NCI-H526 (cell line): Measurements from ENCODE around the gene SLC35F3.
"Not testable (repeated sequence)": the region's sequence is repeated elsewhere in the genome, so short reads cannot be mapped to it uniquely, and the experiment has no call there.

Experiments used
- DNase-seq, 2 experiments: peaks; one replicate each; lab custom pipeline; 2025; lab: John Stamatoyannopoulos, UW

SLC35F3 gene

GRCh38 chr1:234188454-234188792 lies 283.9 kb downstream of the SLC35F3 start:
- peak; percentile 82 for DNase-seq

GRCh38 chr1:234197839-234198238 lies 293.4 kb downstream of the SLC35F3 start:
- DNase-seq, result no peak

- DNase-seq, result no peak
Measured at GRCh38 chr1:234199476-234200127, 295.1 kb downstream of the SLC35F3 start.

GRCh38 chr1:234200566-234200965 lies 296.1 kb downstream of the SLC35F3 start:
- DNase-seq, result no peak

GRCh38 chr1:234201600-234201999 lies 297.1 kb downstream of the SLC35F3 start:
- no peak for DNase-seq

DNA sequence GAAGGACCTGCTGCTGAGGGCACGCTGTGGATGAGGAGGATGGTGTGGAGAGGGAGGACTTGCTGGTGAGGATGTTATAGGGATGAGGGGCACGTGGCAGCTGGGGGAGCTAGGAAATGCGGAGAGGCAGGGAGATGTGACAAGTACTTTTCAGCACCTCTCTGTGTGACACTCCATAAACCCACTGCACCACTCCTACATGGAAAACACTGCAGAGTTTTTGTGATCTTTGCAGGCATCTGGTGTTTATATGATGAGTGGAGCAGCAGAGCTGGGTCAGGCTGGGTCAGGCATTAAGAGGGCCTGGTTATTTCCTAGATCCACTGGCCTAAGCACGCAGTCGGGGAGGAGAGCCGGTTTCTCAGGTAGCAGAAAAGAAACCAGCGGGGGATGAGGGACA lies 301.5 kb downstream of the SLC35F3 start:
- no peak for DNase-seq

GRCh38 chr1:234206651-234207284 lies 302.3 kb downstream of the SLC35F3 start:
- DNase-seq, result no peak

DNA sequence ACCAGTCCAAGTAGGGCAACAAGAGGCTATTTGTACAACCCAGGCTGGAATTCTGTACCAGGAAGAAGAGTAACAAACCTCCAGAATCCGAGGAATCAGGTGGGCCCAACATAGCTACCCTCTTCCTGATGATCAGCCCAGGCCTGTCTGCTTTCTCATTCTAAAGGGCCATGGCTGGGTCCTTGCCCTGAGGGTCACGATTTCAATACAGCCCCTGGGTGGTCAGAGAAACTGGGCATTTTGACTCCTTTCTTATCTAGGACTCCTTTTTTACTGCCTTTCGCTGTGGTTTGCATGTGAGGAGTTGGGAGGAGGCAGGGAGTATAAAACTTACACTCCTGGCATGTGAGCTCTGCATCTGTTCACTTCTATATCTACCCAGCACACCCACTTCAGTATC lies 303.9 kb downstream of the SLC35F3 start:
- no peak for DNase-seq

DNA sequence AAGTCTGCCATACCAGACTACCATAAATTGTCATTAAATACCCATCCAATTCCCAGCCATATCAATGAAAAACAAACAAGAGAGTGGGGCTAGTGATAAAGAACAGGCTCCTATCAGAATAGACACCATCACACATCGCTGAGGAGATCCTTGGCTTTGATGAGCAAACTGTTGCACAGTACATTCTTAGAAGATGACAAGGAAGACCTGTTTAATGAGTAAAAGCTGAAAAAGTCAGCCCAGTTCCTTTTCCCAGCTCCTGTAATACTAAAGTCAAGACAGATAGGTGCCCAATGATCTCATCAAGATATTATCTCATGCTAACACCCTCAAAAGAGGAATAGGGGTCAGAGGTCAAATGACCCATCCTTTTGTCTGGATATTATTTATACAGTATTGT lies 304.3 kb downstream of the SLC35F3 start:
- DNase-seq, result no peak

GRCh38 chr1:234210429-234210828 lies 306.0 kb downstream of the SLC35F3 start:
- DNase-seq, result not testable (repeated sequence)

- not testable (repeated sequence) for DNase-seq
Measured at GRCh38 chr1:234211855-234212254, 307.4 kb downstream of the SLC35F3 start.

DNA sequence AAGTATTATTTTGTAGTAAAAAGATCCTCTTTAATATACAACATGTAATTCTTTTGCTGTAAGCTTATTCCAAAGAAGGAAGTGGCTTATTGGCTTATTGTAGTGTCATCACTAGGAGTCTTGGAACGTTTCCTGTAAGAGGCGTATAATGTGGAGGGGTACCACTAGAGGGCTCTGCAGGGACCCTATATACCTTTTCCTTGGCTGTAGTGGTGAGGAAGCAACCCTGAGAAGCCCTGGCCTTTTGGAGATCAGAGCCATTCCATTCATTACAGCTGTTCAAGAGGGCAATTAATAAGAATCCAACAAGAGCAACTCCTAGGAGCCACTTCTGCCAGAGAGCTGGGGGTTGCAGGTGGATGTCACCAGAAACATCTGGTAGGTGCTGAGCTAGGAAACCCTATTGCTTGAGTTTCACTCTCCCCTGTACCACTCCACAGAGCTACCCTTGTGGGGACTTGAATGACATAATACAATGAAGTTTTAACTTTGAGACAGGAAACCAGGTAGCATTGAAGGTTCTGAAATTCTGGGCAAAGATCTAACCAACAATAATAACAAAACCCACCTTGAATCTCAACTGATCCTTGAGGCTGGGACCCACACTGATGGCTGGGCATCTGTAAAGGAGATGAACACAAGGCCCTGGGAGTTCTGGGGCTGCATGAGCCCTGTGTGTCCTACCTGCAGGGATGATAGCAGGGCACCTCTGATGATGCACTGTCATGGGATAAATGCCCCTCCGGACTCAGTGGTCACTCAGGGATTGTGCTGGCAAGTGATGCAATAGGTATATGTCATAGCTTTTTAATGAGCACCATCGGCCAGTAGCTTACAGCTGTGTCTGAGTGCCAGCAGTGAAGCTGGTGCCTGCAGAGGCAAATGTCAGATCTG lies 308.5 kb downstream of the SLC35F3 start:
- peak; percentile 65 to 74 for DNase-seq

- DNase-seq, result no peak
Measured at GRCh38 chr1:234213658-234214128, 309.2 kb downstream of the SLC35F3 start.

DNA sequence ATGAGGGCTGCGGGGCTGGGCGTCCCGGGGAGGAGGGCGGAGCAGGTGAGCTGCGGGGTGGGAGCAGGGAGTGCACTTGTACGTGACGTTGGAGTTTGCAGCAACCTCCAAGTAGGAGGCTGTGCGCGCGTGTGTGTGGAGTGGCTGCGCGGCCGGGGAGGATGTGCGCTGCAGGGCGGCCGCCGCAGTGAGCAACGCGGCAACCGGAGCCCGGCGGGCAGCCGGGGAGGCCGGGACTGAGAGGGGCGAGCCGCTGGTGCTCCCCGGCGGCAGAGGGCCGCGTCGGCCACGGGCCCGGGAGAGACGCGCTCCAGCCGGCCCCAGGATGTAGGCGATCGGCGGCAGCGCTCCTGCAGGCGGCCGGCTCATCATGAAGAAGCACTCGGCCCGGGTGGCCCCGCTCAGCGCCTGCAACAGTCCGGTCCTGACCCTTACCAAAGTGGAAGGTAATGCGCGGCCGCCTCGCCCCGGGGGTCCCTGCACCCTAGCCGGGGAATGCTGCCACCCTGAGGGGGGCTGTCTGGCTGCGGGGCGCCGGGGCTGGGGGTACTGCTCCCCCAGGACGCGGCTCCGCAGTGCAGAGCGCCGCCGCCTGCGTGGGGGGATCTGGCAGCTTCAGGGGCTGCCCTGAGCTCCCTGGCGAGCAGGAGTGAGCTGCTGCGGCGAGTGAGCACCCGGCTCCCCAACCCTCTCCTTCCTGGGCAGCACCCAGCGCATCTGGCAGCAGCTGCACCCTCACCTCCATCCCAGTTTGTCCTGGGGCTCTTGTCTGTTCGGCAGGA lies 309.8 kb downstream of the SLC35F3 start:
- peak in 1 of 2 experiments; percentile 83 for DNase-seq

DNA sequence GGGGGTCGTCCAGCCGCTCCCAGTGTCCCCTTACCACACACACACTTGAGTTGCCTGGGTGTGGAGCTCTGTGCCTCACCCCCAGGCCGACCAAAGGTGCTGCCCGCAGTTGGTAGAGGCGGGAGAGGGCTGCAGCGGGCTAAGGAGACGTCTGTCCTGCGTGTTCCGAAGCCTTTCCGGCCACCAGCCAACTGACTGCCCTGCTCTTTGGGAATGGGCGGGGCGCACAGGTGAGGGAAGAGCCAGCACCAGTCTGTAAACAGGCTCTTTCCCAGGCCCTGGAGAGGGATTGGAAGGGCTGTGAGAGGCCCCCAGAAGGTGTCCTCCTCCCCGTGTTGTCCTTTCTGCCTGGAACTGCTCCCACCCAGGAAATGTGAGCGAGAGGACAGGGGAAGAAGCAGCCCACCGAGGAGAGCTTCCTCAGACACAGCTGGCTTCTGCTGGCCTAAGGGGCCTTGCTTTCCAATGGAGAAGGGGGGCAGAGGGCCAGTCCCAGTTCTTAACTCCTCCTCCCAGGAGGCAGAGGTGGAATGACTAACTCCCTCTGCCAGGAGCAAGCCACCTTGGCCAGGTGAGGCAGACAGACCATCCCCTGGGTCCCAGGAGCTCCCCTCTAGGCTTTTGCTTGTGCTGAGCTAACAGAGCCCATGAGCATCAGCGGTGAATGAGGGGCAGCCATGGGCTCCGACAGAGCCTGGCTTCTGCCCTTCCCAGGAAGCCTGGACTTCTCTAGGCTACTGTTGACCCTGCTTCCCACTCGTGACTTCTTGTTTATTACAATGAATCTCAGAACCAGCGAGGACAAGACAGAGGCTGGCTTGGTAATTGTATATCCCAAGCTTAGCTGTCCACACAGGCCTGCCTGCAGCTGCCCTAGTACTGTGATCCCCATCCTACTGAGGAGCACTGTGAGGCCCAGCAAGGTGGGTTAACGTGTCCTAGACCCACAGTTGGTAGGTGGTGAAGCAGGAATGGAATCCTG lies 310.7 kb downstream of the SLC35F3 start:
- DNase-seq, result peak; percentile 14 to 68

GRCh38 chr1:234216116-234216703 lies 311.7 kb downstream of the SLC35F3 start:
- no peak for DNase-seq

DNA sequence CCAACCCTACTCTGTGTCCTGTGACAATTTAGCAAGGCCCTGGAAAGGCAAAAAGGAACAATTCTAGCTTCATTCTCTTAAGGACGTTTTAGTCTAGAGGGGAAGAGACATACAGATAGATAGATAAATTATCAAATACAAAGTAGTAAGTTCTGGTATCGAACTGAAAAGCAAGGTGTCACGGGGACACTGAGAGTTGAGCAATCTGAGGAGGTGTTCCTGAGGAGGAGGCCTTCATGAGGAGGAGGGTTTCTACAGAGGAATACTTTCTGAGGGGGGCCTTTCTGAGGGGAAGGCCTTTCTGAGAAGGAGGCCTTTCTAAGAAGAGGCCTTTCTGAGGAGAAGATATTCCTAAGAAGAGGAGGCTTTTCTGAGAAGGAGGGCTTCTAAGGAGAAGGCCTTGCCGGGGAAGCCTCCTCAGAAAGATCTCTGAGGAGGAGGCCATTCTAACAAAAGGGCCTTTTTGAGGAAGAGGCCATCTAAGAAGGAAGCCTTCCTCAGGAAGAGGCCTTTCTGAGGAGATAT lies 312.9 kb downstream of the SLC35F3 start:
- no peak for DNase-seq

- DNase-seq, result no peak
Measured at GRCh38 chr1:234218078-234218477, 313.6 kb downstream of the SLC35F3 start.

GRCh38 chr1:234219711-234220110 lies 315.2 kb downstream of the SLC35F3 start:
- no peak for DNase-seq

DNA sequence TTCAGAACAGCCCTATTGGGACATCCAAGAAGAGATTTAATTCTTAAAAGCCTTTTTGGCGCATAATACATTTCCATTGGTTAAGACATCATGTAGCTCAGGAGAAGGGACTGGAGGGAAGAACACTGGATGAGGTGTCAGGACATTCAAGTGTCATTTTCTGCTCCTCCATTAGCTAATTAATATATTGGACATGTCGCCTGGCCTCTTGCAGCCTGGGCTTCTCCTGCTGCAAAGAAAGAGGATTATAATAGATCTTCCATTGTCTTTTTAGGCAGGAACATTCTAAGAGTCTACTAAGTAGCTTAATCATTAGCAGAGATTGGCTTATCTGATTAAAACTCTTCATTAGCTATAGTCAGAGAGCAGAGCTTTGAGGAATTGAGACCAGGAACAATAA lies 317.1 kb downstream of the SLC35F3 start:
- no peak for DNase-seq
